ENCODE results near the gene ARHGEF19. TPM values are rescaled to one million over a fixed set of nuclear protein-coding genes. Genes with fewer than 3 reads are reported as not detected.

The ARHGEF19 gene
- total and polyA plus RNA-seq, 9 of the 15 experiments (the other 6 are each of a cell fraction or from before 2014, with no cell fraction given) = 0.73 to 21.0 (median 5.2) TPM

DNA sequence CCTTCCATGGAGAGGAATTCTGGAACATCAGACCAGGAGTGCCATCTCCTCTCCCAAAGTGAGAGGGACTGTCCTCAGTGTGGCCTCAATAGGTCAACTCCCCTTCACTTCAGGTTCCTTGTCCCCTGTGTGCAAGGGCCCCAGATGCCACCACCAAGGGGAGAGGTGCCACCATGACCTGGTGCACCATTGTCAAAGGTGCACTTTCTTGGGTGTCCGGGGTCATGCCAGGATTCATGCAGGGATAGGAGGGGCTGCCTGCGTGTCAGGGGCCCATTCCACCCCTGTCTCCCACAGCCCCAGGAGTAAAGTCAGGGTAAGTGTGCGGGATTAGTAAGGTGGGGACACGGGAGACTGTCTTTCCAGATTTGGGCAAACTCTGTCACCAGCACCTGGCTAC lies 35.1 kb downstream of the ARHGEF19 start (continued):
- TF ChIP-seq ZBTB8A (IDR thresholded peaks at IDR 0.05; ENCODE audit: partially characterized antibody) (no peak), ZFP30 (CRISPR knock-in tag; IDR thresholded peaks at IDR 0.05; ENCODE audit: borderline replicate concordance) (no peak)
- TF ChIP-seq, protein P1, sequence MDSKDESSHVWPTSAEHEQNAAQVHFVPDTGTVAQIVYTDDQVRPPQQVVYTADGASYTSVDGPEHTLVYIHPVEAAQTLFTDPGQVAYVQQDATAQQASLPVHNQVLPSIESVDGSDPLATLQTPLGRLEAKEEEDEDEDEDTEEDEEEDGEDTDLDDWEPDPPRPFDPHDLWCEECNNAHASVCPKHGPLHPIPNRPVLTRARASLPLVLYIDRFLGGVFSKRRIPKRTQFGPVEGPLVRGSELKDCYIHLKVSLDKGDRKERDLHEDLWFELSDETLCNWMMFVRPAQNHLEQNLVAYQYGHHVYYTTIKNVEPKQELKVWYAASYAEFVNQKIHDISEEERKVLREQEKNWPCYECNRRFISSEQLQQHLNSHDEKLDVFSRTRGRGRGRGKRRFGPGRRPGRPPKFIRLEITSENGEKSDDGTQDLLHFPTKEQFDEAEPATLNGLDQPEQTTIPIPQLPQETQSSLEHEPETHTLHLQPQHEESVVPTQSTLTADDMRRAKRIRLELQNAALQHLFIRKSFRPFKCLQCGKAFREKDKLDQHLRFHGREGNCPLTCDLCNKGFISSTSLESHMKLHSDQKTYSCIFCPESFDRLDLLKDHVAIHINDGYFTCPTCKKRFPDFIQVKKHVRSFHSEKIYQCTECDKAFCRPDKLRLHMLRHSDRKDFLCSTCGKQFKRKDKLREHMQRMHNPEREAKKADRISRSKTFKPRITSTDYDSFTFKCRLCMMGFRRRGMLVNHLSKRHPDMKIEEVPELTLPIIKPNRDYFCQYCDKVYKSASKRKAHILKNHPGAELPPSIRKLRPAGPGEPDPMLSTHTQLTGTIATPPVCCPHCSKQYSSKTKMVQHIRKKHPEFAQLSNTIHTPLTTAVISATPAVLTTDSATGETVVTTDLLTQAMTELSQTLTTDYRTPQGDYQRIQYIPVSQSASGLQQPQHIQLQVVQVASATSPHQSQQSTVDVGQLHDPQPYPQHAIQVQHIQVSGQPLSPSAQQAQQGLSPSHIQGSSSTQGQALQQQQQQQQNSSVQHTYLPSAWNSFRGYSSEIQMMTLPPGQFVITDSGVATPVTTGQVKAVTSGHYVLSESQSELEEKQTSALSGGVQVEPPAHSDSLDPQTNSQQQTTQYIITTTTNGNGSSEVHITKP (IDR thresholded peaks at IDR 0.05; ENCODE audit: partially characterized antibody) = no peak

DNA sequence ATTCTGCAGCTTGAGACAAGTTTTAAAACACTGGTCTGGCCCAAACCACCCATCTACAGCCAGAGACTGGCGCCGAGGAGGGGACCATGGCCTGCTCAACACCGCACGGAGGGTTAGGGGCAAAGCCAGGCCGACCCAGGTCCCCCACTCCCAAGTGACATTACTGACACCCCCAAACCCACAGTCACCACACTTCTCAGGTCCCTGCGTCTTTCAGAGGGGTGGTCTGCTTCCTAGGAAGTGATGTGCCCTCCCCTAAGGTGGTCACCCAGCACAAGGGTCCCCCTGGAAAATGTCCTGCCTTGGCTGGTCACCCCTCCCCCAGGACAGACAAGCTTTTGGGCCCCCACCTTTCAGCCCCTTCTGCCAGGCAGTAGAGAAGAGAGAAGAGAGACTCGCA lies 35.8 kb downstream of the ARHGEF19 start:
- intact Hi-C loops (cut with micrococcal nuclease) = loop anchor here (5.0 kb wide), 1 partner anchor 34 kb away; no protein-coding TSS in a partner anchor
- FAIRE-seq = no peak
- Histone ChIP-seq H3K9ac (ENCODE audit: insufficient read depth in 1 of 2, low read depth in 2 of 2, low read length in 2 of 2) (peak overlapping the region in 1 of 2 experiments; percentile 61; a peak in 1 of 4 replicates), H2AFZ (ENCODE audit: low read depth, low read length) (no peak overlapping the region; the same call in 1 of the 2 replicates), H3K79me2 (ENCODE audit: control insufficient read depth, insufficient read depth, low read length) (no peaks in the 10 kb centered on the region), H3K9me3 (replicated peaks; ENCODE audit: control insufficient read depth, insufficient read depth, low read depth, low read length) (no peaks in the 10 kb centered on the region), H3K27ac (ENCODE audit: extremely low read depth, low read depth, low read length) (no peak overlapping the region), H3K27me3 (ENCODE audit: control insufficient read depth in 2 of 2, insufficient read depth in 2 of 2, low read length in 2 of 2) (no peaks in the 10 kb centered on the region), H3K4me2 (ENCODE audit: insufficient read depth, low read length) (no peak overlapping the region), H3K9me1 (ENCODE audit: control insufficient read depth, insufficient read depth, low read length) (no peaks in the 10 kb centered on the region), H3K4me1 (replicated peaks in 1 of 2; ENCODE audit: control insufficient read depth in 2 of 2, insufficient read depth in 2 of 2, low read length in 2 of 2) (peaks cover 33 to 50% of the 10 kb centered on the region in 2 experiments), H4K20me1 (replicated peaks; ENCODE audit: control insufficient read depth, insufficient read depth, low read length) (no peaks in the 10 kb centered on the region), H3K4me3 (no peak overlapping the region), H3K36me3 (ENCODE audit: control insufficient read depth, insufficient read depth, low read length) (no peaks in the 10 kb centered on the region)
- no peak for ATAC-seq
- TF ChIP-seq ZSCAN29 (IDR thresholded peaks at IDR 0.05) (no peak), HDAC2 (IDR thresholded peaks at IDR 0.05) (no peak)
- POLR2A ChIA-PET = interaction anchor here (0.6 kb wide), 1 partner anchor 167 kb away, joined by 4 read pairs; no protein-coding TSS in a partner anchor
- 75% methylated on average over 6 of the region's 7 CpGs for WGBS (ENCODE audit: insufficient coverage, low coverage, missing lambda C conversion rate)
- CTCF ChIA-PET (ENCODE audit: low intra/inter-chr PET ratio) = no interaction called here
- in situ Hi-C loops (cut with MboI) = no loop called here
- BruUV-seq (replicated peaks) = no TSS peak
- no peak for DNase-seq (ENCODE audit: extremely low read depth in 1 of 4, low spot score in 3 of 4)

Measured in K562 (cell line).